KG1 (cell line): ENCODE results near the gene SLC16A11.

Source experiments
- DNase-seq: peaks from one replicate; lab custom pipeline; 2025; lab: John Stamatoyannopoulos, UW

Gene SLC16A11

DNA sequence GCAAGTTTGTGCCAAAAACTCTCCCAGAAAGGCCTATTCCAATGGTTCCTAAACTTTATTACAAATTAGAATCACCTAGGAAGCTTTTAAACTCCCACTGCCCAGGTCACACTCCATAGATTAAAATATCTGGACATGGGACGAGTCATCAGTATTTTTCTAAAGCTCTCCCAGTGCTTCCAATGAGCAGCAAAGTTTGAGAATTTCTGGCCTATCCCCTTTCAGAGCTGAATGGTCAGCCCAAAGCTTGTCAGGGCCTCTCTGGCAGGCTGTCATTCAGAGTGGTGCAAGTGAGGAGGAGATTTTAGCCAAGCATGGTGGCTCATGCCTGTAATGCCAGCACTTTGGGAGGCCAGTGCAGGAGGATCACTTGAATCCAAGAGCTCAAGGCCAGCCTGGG, 18.6 kb downstream of the SLC16A11 start:
- no peak for DNase-seq

DNA sequence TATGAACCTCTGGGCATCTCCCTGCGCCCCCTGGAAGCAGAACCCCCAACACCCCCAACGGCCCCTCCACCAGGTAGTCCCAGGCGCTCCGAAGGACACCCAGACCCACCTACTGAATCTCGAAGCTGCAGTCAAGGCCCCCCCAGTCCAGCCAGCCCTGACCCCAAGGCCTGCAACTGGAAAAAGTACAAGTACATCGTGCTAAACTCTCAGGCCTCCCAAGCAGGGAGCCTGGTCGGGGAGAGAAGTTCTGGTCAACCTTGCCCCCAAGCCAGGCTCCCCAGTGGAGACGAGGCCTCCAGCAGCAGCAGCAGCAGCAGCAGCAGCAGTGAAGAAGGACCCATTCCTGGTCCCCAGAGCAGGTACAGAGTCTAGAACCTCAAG, 19.5 kb downstream of the SLC16A11 start:
- DNase-seq: no peak

DNA sequence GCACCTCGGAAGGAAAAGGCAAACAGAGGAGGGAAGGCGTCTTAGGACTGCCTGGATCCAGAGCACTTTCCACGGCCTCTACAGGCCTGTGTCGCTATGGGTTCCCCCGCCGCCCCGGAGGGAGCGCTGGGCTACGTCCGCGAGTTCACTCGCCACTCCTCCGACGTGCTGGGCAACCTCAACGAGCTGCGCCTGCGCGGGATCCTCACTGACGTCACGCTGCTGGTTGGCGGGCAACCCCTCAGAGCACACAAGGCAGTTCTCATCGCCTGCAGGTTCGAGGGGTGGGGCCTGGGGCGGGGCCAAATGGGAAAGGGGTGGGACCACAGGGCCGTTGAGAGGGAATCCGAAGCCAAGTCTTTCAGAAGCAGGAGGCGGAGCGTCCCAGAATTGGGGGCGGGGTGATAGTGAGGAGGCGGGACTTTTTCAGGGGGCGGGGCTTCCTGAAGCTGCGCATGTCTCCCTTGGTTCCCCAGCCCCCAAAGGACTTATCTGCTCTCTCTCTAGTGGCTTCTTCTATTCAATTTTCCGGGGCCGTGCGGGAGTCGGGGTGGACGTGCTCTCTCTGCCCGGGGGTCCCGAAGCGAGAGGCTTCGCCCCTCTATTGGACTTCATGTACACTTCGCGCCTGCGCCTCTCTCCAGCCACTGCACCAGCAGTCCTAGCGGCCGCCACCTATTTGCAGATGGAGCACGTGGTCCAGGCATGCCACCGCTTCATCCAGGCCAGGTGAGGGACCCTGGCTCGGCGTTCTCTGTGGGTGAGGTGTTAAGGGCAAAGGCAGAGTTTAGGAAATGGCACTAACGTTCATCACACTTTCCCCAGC, 20.1 kb downstream of the SLC16A11 start:
- DNase-seq: no peak

DNA sequence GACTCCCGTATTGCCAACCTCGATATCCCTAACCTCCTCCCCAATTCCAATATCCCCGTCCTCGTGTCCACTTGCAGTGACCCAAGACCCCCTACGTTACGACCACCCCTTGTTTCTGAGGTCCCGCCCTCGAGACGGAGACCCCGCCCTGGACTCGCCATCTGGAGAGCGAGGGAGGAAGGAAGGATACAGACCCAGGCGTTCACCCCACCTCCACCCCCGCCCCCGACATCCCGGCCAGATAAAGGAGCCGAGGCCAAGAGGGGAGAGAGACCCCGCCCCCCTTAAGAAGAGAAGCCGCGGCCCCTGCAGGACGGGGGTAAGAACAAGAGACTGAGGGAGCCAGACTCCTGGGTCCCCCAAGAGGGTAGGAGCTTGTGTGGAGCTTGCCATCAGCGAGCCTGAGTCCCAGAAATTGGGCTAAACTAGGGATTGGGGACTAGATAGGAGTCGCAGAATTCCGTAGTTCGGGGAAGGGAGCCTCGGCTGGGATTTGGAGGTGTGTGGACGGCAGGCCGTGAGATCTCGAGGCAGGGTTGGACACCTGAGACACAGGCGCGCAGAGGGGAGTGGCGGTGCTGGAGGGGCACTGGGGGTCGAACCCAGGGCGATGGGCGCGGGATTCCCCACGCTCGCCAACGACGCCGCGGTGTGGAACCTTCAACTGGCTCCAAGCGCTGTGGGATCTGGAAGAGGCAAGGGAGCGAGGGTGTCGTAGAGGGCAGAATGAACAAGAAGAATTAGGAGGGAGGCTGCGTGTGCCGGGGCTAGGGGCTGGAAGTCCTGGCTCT, 20.9 kb downstream of the SLC16A11 start, which contains the start of gene BCL6B:
BCL6B (plus strand) TSS at position 270 of the 791 bp plus-strand sequence. CDS start 622 bp downstream, outside the sequence.
- DNase-seq: no peak

DNA sequence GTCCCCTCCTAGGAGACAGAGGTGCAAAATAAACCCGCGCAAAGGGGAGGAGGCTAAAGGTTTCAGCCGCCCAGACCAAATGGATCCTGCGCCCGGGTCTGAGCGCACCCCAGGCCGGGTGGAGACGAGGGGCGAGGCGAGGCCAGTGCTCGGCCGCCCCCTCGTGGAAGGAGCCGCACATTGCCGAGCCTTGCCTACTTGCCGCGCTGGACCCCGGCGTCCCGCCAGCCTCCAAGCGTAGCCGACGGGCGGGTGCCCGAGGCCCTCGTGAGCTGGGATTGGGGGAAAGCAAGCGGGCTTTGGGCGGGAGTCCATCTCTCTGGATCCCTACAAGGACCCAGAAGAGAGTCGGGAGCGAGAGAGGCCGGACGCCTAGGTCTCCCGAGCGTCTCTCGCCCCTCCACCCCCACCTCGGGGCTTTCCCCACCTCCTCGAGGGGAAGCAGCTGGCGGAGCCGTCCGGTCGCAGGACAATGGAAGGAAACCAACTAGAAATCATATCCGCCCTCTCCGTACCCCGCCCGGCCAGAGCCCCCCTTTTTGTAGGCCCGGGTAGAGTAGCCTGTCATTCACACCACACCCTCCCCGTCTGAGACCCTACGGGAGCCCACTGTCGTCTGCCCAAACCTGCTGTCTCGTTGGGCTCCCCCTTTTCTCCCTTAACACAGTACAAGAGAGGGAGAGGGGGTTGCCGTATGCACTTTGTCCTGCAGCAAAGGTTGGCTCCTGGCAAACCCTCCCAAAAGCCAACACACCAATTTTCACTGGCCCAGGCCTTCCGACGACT, 21.7 kb downstream of the SLC16A11 start:
- DNase-seq: peak; percentile 12

DNA sequence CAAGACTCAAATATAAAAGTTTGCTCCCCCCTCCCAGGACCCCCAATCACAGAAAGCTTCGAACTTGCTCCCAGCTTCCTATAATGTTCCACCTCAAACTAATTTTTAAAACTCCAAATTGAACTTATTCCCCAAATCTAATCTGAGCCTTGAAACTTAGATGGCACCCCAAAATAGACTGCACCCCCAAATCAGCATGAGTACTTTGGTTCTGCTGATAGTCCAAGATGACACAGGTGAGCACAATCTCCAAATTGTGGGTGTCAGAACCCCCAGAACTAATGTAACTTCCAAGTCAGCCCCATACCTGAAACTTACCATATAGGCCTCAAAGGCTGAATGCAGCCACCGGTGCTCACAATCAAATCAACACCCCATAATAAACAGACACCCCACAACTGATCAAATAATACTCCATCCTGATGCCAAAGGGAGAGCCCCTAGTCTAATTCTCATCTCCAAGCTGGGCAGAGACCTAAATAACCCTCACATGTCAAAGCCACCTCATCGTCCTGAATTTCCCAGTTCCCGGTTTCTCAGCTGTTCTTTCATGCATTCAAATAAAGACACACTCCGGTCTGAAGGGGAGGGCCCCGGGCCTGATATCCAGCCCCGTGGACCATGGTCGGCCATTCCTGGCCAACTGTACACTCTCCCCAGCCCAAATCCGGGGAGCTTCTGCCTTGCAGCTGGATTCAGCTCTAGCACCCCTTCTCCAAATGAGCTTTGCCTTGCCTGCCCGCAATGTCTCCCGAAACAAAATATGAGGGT, 22.8 kb downstream of the SLC16A11 start:
- DNase-seq: no peak

DNA sequence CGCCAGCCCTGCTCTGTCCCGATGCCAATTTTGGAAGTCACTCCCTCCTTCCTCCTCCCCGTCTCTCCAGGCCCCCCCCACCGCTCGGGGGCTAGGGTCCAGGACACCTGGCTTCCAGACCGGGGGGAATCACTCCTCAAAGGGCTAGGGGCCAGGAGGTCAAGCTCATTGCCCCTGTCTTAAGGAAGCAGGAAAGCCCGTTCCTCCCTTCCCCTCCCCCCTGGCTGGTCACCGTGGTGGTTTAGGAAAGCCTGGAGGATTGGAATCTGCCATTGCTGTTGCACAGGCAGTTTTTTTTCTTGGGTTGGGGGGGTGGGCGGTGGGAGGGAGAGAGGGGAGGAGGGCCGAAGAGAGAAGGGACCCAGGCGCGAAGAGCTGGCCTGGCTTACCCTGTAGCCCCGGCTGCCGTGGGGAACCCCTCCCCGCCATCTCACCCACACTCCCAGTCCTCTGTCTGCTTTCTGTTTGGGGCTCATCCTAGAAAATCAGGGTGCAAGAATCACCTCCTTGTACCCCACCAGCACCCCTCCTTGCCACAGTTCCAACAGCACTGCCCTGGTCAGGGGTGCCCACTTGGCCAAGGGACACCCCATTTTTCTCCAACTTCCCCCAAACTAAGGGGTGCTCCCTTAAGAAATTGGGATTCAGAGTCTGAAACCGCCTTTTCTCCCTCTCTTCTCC, 23.9 kb downstream of the SLC16A11 start:
- no peak for DNase-seq

DNA sequence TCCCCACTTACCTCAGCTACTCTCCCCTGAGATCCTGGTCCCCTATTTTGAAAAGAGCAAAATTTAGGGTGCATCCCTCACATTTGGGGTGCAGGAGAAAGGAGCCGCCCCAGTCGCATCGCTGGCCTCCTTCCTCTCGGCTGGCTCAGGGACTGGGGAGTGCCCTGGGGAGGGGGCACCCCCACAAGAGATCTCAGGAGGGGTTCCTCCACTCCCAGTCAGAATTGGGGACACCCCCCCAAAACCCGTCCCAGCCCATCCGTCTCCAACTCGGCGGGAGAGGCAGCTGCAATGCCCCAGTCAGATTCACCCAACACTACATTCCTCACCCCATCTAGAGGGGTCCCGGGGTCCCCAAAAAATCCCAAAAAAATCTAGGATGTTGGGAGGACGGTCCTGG, 24.5 kb downstream of the SLC16A11 start:
- no peak for DNase-seq

DNA sequence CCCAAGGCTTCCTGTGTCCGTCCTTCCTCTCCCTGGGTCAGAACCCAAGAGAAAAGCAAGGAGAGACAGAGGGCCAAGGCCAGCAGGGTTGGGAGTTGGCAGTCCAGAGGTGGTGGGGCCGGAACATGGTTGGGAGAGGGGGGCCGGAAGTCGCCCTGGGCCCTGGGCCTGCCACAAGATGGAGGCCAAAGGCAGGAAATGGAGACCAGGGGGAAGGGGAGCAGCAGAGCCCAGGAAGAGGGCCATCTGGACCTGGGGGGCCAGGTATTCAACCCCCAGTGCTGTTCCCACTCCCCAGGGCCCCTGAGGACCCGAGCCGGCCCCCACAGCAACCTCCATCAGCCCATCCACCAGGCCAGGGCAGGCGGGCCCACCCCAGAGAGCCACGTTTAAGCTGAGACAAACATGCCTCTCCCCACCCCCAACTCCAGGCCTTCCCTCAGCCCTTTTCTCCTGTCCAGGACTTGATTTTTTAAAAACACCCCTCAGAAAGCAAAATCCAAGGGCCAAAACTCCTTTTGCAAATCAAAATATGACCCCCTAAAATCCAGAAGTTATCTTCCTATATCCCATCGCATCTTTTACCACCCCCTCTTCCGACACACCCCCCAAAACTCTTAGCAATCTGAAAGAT, 25.4 kb downstream of the SLC16A11 start:
- DNase-seq: no peak

DNA sequence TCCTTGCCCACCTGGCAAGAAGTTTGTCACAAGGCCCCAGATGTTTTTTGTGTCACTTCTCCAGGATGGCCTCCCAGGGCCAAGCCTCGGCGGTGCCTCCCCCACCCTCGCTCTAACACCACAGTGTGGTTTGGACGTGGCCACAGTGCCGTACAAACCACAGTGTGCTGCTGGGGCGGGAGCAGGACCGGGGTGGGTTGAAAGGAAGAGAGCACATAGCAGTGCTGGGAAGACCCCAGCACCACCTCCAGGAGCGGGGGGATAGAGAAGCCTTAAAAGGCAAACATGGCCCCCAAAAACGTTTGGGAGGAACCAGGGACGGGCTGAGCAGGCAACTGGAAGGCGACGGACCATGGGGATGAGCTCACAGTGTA, 26.1 kb downstream of the SLC16A11 start:
- DNase-seq: no peak

DNA sequence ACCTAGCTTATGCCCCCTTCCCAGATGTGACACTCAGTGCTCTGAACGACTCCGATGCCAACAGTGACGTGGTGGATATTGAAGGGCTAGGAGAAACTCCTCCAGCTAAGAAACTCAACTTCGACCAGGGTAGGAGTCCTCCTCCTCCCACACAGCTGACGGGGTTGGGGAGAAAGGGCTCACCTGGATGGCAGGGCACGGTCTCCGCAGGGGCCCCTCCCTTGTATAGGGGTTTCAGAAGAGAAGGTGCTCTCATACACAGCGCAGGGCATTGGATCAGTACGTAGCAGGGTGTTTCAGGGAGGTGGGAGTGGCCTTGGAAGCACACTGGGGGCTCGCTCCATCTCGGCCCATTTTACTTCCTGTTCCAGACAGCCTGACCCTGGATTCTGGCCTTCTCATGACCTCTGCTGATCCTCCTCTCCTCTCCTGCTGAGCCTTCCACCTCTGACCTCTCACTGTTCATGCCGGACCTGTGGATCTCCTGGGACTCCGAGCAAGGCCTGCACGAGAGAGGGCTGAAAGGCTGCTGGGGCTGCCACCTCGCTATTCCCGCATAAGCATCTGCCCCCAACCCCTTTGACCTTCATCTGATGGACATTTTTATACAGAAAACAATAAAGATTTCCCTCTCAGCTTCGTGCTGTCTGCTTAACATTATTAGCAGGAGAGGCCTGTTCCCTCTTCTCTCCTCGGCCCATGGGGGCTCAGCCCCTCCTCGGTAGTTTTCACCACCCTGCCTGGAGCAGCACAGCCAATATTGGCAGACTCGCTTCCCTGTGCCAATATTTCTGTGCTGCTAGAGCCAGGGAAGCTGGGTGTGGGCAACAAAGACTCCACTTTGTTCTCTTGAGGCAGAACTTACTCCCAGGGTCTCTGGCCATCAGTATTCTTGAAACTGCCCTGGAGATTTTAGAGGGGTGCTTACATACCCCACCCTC, 26.7 kb downstream of the SLC16A11 start:
- DNase-seq: no peak

DNA sequence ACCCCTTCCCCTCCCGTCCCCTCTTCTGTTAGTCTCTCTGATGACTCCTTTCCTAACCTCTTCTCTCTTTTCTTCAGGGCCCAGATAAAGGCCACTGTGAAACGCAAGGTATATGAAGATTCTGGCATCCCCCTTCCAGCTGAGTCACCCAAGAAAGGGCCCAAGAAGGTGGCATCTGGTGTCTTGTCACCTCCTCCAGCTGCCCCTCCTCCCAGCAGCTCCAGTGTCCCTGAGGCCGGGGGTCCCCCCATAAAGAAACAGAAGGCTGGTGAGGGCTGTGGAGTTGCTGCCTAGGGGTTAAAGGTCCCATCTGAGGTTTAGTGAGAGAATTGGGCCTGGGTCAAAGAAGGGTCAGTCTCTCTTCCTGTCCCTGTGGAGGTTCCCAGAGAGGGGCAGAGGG, 27.5 kb downstream of the SLC16A11 start:
- no peak for DNase-seq

DNA sequence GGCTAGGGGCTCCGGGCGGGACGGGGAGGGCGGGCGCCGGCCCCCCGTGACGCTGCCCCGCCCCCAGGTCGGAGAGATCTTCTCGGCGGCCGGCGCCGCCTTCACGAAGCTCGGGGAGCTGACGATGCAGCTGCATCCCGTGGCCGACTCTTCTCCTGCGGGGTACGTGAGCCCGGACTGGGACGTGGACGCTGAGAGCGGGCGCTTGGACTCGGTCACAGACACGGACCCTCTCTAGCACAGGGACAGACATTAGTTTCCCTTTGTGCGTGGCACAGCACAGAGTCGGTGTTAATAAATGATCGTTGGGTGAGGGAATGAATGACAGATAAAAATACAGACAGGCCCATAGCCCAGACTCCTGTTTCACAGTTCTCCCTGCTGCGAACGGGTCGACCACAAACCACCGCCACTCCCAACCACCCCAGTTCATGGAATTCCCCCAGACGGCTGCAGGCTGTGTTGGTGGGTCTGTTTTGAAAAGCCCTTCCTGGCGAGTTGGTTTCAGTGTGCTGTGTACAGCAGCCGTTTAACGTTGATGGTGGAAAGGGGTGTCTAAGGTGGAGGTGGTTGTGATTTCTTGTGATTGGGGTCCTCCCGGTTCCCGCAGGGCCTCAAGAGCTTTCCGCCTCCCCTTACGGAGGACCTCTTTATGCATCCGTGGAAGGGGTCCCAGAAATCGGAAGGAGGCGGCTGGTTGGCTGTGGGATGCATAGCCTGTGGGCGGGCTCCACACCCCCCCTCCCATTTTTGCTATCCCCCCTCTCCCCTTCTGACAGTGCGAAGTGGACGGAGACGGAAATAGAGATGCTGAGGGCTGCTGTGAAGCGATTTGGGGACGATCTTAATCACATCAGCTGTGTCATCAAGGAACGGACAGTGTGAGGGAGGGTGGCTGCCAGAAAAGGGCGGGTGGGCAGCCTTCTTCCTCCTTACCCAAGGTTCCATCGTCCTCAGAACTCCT, 28.6 kb downstream of the SLC16A11 start:
- no peak for DNase-seq

DNA sequence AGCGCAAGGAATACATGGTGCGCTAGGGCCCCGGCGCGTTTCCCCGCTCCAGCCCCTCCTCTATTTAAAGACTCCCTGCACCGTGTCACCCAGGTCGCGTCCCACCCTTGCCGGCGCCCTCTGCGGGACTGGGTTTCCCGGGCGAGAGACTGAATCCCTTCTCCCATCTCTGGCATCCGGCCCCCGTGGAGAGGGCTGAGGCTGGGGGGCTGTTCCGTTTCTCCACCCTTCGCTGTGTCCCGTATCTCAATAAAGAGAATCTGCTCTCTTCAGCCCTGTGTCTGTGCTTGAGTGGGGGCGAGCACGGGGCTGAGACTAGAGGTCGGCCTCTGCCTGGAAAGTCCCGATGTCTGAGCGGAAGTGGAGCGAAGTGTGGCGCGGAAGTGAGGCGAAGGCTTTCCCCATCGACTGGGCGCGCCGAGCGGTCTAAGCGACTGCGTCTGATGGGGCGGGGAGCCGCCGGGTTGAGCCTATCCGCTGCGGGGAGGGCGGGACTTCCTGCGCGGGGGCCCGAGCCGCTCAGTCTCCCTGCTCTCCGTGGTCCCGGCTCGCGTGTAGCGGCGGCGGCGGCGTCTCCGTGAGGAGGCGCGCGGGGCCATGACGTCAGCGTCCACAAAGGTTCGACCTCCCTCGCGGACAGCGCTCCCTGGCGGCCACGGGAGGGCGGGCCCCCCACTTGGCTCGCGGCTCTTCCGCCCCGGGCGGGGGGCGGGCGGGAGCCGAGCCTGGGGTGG, 29.5 kb downstream of the SLC16A11 start:
- peak; percentile 59 for DNase-seq

DNA sequence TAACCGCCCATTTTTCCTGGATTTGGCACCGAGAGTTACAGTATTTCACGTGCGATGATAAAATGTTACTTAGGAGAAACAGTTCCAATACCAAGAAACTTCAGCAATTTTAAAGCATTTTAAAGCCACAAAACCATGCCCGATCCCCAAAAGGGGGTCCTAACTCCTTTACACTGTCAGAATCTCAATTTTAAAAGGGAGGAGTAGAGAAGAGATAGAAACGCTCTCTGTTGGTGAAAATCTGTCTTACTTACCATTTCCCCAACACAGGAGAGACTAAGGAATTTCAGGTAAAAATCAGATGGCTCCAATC, 32.0 kb downstream of the SLC16A11 start:
- DNase-seq: no peak

DNA sequence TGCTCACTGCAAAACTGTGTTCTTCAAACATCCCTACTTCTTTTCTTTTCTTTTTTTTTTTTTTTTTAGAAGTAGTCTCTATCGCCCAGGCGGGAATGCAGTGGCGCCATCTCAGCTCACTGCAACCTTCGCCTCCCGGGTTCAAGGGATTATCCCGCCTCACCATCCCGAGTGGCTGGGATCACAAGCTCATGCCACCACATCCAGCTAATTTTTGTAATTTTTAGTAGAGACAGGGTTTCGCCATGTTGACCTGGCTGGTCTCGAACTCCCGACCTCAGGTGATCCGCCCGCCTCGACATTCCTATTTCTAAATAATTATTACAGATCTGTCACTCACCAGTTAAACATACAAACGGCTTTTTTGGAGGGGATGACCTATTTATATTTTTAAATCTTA, 32.5 kb downstream of the SLC16A11 start:
- DNase-seq: no peak

DNA sequence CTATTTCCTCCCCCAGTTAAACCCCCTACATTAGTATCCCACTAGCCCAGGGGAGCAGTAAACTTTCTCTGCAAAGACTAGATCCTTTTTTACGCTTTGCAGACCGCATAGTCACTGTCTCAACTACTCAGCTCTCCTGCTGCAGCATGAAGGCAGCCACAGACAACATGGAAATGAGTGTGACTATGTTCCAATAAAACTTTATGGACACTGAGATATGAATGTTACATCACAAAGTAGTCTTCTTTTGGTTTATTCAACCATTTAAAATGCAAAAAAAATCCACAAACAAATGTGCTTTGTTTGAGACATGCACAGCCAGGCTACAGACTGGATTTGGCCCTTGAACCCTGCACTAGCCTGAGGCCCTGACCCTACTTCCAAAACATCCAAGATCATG, 33.4 kb downstream of the SLC16A11 start:
- DNase-seq: no peak

DNA sequence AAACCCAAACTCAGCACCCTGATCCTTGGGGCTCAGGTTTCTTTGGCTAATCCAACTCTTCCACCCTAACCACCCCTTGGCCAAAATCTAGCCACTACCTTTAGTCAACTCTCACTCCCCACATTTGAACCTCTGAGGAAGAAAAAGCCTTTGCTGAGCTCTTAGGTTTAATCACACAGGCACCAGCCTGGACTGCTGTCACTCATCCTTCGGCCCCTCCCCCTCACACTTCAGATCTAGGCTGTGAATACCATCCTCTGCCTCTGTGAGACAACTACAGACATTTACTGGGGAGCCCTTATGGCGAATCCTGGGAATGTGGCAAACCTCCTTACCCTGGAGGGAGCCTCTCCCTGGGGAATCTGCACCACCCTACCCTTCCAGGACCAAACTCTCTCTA, 36.7 kb downstream of the SLC16A11 start:
- no peak for DNase-seq
